ENCODE results near the gene PLXNA1.

Gene PLXNA1

DNA sequence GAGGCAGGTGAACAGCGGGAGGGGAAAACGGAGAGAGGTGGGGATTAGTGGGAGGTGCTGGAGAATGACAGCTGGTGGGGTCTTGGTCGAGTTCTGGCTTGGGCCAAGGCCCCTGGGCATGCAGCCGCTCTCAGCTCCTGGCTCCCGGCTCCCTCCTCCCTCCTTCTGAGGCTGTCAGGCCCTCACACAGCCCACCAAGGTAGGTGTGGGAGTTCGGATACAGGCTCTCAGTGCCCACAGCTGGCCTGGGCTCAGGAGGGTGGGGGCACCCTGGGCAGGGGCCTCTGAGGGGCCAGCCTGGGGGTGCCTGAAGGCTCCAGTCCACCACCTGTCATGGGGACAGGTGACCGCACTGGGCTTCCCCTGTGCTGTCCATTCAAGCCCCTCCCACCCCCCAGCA is 39.9 kb downstream of the PLXNA1 start:
- DNase-seq: no peak

GRCh38 chr3:127025456-127025855 is 42.5 kb downstream of the PLXNA1 start:
- no peak for DNase-seq

DNA sequence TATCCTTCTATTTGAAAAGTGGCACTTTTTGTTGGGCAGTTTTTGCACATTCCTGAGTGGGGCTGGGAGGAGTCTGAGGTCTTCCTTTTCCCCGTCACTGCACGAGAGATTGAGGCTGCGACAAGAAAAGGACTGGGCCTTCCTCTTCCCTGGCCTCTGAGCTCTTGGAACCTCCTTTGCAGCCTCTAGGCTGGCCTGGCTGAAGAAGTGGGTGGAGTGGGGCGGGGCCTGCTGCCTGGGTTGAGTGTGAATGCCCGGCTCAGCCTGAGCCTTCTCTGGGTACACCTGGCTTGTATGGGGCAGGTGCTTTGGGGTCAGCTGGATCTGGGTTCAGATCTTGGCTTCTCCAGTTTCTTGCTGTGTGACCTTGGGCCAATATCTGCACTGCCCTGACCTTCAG is 43.1 kb downstream of the PLXNA1 start:
- DNase-seq: no peak

GRCh38 chr3:127026661-127027060 is 43.7 kb downstream of the PLXNA1 start:
- DNase-seq: no peak

DNA sequence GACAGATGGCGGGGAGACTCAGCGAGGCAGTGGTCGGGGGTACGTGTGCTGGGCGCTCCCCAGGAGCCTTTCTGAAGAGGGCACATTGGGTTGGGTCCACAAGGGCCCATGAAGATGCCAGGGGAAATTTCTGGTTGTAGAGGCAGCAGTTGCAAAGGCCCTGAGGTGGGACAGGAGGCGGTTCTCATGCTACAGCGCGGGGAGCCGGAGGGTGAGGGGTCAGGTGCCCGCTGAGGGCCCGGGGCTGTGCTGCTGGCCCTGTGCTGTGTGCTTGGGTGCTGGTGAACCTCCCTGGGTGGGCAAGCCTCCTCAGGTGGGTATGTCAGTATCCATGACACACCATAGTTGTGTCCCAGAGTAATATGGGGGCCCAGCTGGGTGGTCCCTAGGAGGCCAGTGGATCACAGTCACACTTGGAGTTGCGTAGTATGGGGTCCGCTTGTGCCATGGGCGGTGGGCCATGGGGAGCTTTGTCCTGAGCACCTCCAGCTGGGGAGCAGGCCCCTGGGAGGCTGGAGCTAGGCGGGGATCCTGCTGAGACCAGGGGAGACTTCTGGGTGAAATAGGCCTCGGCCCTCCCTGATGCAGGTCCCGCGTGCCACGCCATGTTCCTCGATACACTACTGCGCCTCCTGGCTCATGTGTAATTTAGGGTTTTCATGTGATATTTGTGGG is 44.3 kb downstream of the PLXNA1 start:
- no peak for DNase-seq

DNA sequence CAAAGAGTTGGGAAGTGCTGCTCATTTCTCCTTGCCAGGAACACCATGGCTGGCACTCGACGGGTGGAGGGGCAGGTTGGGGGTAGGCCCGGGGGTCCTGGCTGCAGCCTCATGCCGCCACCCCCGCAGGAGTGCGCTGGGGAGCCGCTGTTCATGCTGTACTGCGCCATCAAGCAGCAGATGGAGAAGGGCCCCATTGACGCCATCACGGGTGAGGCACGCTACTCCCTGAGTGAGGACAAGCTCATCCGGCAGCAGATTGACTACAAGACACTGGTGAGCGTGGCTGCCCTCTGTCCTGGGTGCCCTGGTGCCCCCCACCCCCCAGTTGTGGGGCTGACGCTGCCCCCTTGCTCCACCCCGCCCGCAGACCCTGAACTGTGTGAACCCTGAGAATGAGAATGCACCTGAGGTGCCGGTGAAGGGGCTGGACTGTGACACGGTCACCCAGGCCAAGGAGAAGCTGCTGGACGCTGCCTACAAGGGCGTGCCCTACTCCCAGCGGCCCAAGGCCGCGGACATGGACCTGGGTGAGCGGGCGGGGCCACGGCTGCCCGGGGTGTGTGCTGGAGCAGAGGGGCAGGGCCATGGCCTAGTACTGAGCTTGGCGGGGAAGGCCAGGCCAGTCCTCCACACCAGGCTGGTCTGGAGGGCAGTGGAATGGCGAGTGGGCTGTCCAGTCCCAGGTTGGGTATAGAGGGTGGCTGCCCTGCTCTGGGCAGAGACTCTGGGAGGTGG is 45.1 kb downstream of the PLXNA1 start:
- DNase-seq: no peak

GRCh38 chr3:127028781-127029657 is 46.1 kb downstream of the PLXNA1 start:
- DNase-seq: no peak

DNA sequence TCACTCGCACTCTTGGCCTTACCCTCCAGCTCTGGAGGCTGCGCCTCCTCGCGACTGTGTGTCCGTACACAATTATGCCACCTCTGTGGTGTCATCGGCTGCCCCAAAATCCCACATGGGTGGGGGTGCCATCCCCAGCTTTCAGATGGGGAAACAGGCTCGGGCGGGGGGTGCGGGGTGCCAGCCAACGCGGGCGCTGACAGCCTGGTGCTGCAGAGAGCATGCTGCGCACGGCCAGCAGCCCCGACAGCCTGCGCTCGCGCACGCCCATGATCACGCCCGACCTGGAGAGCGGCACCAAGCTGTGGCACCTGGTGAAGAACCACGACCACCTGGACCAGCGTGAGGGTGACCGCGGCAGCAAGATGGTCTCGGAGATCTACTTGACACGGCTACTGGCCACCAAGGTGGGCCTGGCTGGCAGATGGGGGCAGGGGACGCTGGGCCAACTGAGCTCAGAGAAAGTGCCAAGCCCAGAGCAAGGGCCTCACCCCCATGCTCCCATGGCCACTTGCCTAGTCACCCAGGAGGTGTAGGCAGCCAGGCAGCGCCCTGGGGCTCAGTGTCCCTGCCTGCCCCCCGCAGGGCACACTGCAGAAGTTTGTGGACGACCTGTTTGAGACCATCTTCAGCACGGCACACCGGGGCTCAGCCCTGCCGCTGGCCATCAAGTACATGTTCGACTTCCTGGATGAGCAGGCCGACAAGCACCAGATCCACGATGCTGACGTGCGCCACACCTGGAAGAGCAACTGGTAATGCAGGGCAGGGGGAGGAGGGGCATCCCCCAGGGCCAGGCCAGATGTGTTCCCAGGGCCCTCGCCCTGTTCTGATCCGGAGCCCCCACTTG is 47.0 kb downstream of the PLXNA1 start:
- DNase-seq: no peak

DNA sequence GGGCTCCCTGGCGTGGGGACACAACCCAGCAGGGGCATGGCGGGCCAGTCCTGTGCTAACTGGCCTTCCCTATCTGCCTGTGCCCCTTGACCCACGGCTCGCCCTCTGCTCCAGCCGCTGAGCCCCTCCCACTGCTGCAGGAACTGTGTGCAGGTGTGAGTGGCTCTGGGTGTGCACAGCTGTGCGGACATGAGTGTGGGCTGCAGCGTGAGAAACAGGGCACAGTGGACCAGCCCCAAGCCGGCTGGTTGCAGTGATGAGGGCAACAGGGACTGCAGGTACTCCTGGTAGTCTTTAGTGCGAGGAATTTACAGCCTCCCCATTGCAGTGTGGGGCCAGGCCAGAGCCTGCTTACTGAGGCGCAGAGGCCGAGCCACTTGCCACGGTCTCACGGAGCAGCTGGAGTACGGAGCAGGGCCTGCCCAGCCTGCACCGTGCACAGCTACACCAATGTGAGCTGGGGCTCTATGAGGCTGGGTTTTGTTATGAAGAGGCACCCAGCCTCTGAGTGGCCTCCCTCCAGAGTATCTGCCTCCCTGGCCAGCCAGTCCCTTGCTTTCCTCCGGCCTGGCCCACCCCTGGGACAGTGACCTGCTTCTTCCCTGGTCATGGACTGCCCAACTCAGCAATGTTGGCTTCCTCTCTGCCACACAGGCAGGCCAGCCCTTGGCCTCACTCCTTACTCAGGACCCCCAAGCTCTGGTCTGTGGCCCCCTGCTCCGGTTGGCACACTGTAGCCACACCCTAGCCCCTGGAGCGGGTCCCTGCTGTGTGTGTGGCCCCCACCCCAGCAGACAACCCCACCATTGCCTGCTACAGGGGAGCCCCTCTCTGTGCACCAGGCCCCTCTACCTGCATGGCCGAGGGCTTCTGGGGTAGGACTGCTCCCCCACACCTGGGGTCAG is 47.8 kb downstream of the PLXNA1 start:
- no peak for DNase-seq

- no peak for DNase-seq
These were observed 48.5 kb downstream of the PLXNA1 start for GRCh38 chr3:127031413-127031810.

GRCh38 chr3:127031845-127032244 is 48.9 kb downstream of the PLXNA1 start:
- DNase-seq: no peak

DNA sequence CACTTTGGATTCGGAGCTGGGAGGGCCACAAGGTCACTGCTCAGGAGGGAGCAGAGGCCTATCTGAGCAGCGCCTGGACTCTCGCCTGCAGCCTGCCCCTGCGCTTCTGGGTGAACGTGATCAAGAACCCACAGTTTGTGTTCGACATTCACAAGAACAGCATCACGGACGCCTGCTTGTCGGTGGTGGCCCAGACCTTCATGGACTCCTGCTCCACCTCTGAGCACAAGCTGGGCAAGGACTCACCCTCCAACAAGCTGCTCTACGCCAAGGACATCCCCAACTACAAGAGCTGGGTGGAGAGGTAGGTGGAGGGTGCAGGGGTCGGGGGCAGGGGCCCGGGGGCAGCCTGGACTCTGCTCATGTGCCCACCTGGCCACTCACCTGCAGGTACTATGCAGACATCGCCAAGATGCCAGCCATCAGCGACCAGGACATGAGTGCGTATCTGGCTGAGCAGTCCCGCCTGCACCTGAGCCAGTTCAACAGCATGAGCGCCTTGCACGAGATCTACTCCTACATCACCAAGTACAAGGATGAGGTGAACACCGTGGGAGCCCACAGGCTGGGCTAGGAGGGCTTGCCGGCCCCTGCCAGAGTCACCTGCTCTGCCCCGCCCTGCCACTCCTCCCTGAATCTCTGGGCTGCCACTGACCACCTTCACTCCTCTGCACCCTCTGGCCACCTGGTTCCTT is 49.5 kb downstream of the PLXNA1 start:
- DNase-seq: no peak

All from stimulated activated naive CD4-positive, alpha-beta T cell (primary cell).